B cell (primary cell): ENCODE data around the gene DYNLT1. TPM values are rescaled to one million over a fixed set of nuclear protein-coding genes. Genes with fewer than 3 reads are reported as not detected.

Experiments used
- ATAC-seq: fragments of 200-7000 bp; cut with Tn5 transposase; one replicate; pipeline ENCODE4 v1.10.0; 2021; ENCODE audit warnings: low read depth, mild to moderate bottlenecking, moderate number of reproducible peaks, moderate library complexity
- CTCF ChIA-PET: fragments of 350-600 bp; sonication (Branson Sonifier 250); formaldehyde crosslinking; loops from one replicate; lab custom pipeline; 2021; ENCODE audit warnings: antibody characterized with exemption, inconsistent platforms; lab: Charles Lee
- POLR2A ChIA-PET: fragments of 350-600 bp; sonication (Branson Sonifier 250); formaldehyde crosslinking; loops from one replicate; lab custom pipeline; 2021; ENCODE audit warnings: antibody characterized with exemption; lab: Charles Lee
- DNase-seq: peaks from one replicate; pipeline ENCODE4 v3.0.0; 2013
- H2AFZ ChIP-seq: 2 replicates; pipeline ENCODE4 v1.6.1; 2012; ENCODE audit warnings: mild to moderate bottlenecking, low read depth, low read length; ENCODE audit not compliant: insufficient read depth, poor library complexity, severe bottlenecking
- H3K27ac ChIP-seq, 2 donors: 1 replicate in 1 of 2; 2 replicates in 1 of 2; pipeline ENCODE4 v1.5.1; 2012 to 2013; ENCODE audit warnings: low read length in 2 of 2, mild to moderate bottlenecking in 2 of 2, moderate library complexity in 1 of 2
- H3K27me3 ChIP-seq, 4 experiments: fragments of 200-600 bp in 1 of 4; sonication (generic) in 1 of 4; replicated peaks in 1 of 4; 1 replicate in 2 of 4; 2 replicates in 2 of 4; pipeline versions ENCODE4 v1.6.1 to v1.7.0; 2013 to 2016; ENCODE audit warnings: low read length in 3 of 4, mild to moderate bottlenecking in 2 of 4, mixed read lengths in 1 of 4, moderate library complexity in 1 of 4; ENCODE audit not compliant: insufficient read depth in 4 of 4, control insufficient read depth in 3 of 4; ENCODE audit errors: control extremely low read depth in 1 of 4
- H3K36me3 ChIP-seq, 2 experiments: replicated peaks in 1 of 2; 1 replicate in 1 of 2; 2 replicates in 1 of 2; pipeline versions ENCODE4 v1.6.1 to v1.7.1; 2013; ENCODE audit warnings: low read length in 1 of 2; ENCODE audit not compliant: insufficient read depth in 2 of 2, control insufficient read depth in 1 of 2; ENCODE audit errors: control extremely low read depth in 1 of 2, extremely low read depth in 1 of 2
- H3K4me1 ChIP-seq, 2 donors: fragments of 200-600 bp in 1 of 2; sonication (generic) in 1 of 2; 1 replicate in 1 of 2; 2 replicates in 1 of 2; pipeline versions ENCODE4 v1.5.1 to v1.6.1; 2013 to 2017; ENCODE audit warnings: low read length in 2 of 2; ENCODE audit not compliant: control insufficient read depth in 2 of 2, insufficient read depth in 2 of 2
- H3K4me2 ChIP-seq: replicated peaks from 2 replicates; pipeline ENCODE3; 2012; ENCODE audit warnings: mild to moderate bottlenecking, low read depth, low read length; ENCODE audit not compliant: poor library complexity, severe bottlenecking
- H3K4me3 ChIP-seq, 5 experiments: fragments of 200-600 bp in 1 of 5; sonication (generic) in 1 of 5; 1 replicate in 3 of 5; 2 replicates in 2 of 5; pipeline versions ENCODE4 v1.5.1 to v1.7.0; 2011 to 2016; ENCODE audit warnings: low read length in 4 of 5, mild to moderate bottlenecking in 4 of 5, low read depth in 2 of 5, control low read depth in 1 of 5, moderate library complexity in 1 of 5; ENCODE audit not compliant: insufficient read depth in 1 of 5; ENCODE audit errors: control extremely low read depth in 1 of 5, extremely low read depth in 1 of 5
- H3K79me2 ChIP-seq: fragments of 200-600 bp; sonication (generic); one replicate; pipeline ENCODE4 v1.6.0; 2016; ENCODE audit warnings: low read length; ENCODE audit not compliant: control insufficient read depth, insufficient read depth
- H3K9ac ChIP-seq: fragments of 200-600 bp; sonication (generic); 2 replicates; pipeline ENCODE4 v1.6.1; 2017; ENCODE audit warnings: mild to moderate bottlenecking, low read length, moderate library complexity
- H3K9me3 ChIP-seq, 3 donors: one replicate each; pipeline versions ENCODE4 v1.6.1 to v1.7.1; 2013; ENCODE audit warnings: low read length in 2 of 3; ENCODE audit not compliant: control insufficient read depth in 2 of 3, insufficient read depth in 1 of 3; ENCODE audit errors: control extremely low read depth in 1 of 3
- H4K20me1 ChIP-seq: 2 replicates; pipeline ENCODE4 v1.6.0; 2012; ENCODE audit warnings: mild to moderate bottlenecking, low read length; ENCODE audit not compliant: insufficient read depth, control insufficient read depth, poor library complexity, severe bottlenecking
- H3K27ac Mint-ChIP-seq: one replicate; pipeline ENCODE4 v1.8.0; 2021; ENCODE audit warnings: mixed read lengths
- H3K27me3 Mint-ChIP-seq: one replicate; pipeline ENCODE4 v1.8.0; 2021; ENCODE audit warnings: mixed read lengths
- H3K4me1 Mint-ChIP-seq: one replicate; pipeline ENCODE4 v1.8.0; 2021; ENCODE audit warnings: mixed read lengths
- H3K4me3 Mint-ChIP-seq: one replicate; pipeline ENCODE4 v1.8.0; 2021; ENCODE audit warnings: mixed read lengths
- H3K9me3 Mint-ChIP-seq: one replicate; pipeline ENCODE4 v1.8.0; 2022; ENCODE audit warnings: mixed read lengths; ENCODE audit not compliant: insufficient read depth
- EZH2 ChIP-seq: IDR thresholded peaks from 2 replicates; pipeline ENCODE4 v1.6.1; 2012; ENCODE audit warnings: borderline replicate concordance, low read depth, mild to moderate bottlenecking, moderate library complexity, low read length; ENCODE audit not compliant: insufficient read depth, poor library complexity, severe bottlenecking
- WGBS: methylation state at CpG from one replicate; pipeline ENCODE4 v1.1.5; 2013; ENCODE audit warnings: missing lambda C conversion rate; ENCODE audit not compliant: insufficient coverage; 5-methylcytosine and 5-hydroxymethylcytosine counted together
- intact Hi-C: fragments of 100-400 bp; cut with micrococcal nuclease; formaldehyde crosslinking; loops from one replicate; pipeline ENCODE4 v1.10.0; 2022
- polyA plus RNA-seq: library from polyadenylated mRNA; depleted of rRNA; stranded (reverse); fragments of >200 nt; gene quantifications from 2 replicates; pipeline ENCODE4 v1.2.3, GENCODE V29; 2012
- total RNA-seq, 2 donors: library from RNA; stranded (reverse); fragments of 120-200 nt in 1 of 2; gene quantifications; 1 replicate in 1 of 2; 2 replicates in 1 of 2; pipeline versions ENCODE4 v1.2.3 to v1.2.4, GENCODE V29; 2013 to 2022
- TF ChIP-seq, protein P1 (sequence below): fragments of 200-600 bp; IDR thresholded peaks from one replicate; pipeline ENCODE4 v1.8.0; 2022; ENCODE audit warnings: antibody characterized with exemption, mild to moderate bottlenecking

DYNLT1 gene
- total and polyA plus RNA-seq, 2 donors (not counting 1 experiment from before 2014, with no cell fraction given), result 34.8 to 62.6 TPM

GRCh38 chr6:158688860-158689259 is 44.3 kb upstream of the DYNLT1 start:
- H3K27ac Mint-ChIP-seq, result no peak overlapping the region
- ChIA-PET CTCF (interaction anchor here (1.0 to 7.8 kb wide), 5 partner anchors 15 to 475 kb away, joined by 3 to 87 read pairs (median 6); no protein-coding TSS in a partner anchor), POLR2A (no interaction called here)
- TF ChIP-seq, protein P1, sequence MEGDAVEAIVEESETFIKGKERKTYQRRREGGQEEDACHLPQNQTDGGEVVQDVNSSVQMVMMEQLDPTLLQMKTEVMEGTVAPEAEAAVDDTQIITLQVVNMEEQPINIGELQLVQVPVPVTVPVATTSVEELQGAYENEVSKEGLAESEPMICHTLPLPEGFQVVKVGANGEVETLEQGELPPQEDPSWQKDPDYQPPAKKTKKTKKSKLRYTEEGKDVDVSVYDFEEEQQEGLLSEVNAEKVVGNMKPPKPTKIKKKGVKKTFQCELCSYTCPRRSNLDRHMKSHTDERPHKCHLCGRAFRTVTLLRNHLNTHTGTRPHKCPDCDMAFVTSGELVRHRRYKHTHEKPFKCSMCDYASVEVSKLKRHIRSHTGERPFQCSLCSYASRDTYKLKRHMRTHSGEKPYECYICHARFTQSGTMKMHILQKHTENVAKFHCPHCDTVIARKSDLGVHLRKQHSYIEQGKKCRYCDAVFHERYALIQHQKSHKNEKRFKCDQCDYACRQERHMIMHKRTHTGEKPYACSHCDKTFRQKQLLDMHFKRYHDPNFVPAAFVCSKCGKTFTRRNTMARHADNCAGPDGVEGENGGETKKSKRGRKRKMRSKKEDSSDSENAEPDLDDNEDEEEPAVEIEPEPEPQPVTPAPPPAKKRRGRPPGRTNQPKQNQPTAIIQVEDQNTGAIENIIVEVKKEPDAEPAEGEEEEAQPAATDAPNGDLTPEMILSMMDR, result no peak
- no peak for TF ChIP-seq EZH2
- no peak overlapping the region for H3K4me3 ChIP-seq
- no peaks in the 10 kb centered on the region for H3K36me3 ChIP-seq
- H3K4me2 ChIP-seq, result no peak overlapping the region
- peaks cover 0 to 3% (median 0%) of the 10 kb centered on the region in 3 donors for H3K9me3 ChIP-seq
- H2AFZ ChIP-seq, result no peak overlapping the region
- H4K20me1 ChIP-seq, result no peaks in the 10 kb centered on the region
- peaks cover 17 to 18% of the 10 kb centered on the region in 2 donors for H3K4me1 ChIP-seq
- H3K9ac ChIP-seq, result no peak overlapping the region
- no peaks in the 10 kb centered on the region for H3K27me3 Mint-ChIP-seq
- peaks cover 25% of the 10 kb centered on the region for H3K4me1 Mint-ChIP-seq
- no peak overlapping the region for H3K4me3 Mint-ChIP-seq
- no peak overlapping the region for H3K27ac ChIP-seq
- no CpG with 5 or more reads among the region's 1 CpG for WGBS
- H3K79me2 ChIP-seq, result no peaks in the 10 kb centered on the region
- no peaks in the 10 kb centered on the region for H3K9me3 Mint-ChIP-seq
- no peaks in the 10 kb centered on the region for H3K27me3 ChIP-seq
- no peak for ATAC-seq
- intact Hi-C loops, result loop anchor here (5.0 kb wide), 1 partner anchor 42 kb away; no protein-coding TSS in a partner anchor
- DNase-seq, result no peak

DNA sequence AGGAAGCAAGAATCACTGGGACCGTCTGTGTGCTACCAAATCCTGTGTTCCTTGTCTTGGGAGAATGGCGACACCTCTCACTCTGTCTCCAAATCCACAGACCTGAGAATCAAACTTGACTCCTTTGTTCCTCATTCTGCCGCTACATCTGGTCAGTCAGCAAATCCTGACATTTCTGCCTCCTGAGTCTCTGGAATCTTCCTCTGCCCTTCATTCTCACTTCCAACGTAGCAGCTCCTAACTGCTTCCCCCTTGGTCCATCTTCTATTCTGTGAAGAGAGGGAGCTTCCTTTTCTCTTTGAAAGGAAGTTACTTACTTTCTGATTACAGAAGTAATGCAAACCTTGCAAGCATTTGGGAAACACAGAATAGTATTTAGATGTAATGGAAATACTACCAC is 43.0 kb upstream of the DYNLT1 start:
- H3K9me3 Mint-ChIP-seq, result no peaks in the 10 kb centered on the region
- Histone ChIP-seq H2AFZ (no peak overlapping the region), H3K4me2 (peak overlapping the region; percentile 32), H3K27me3 (no peaks in the 10 kb centered on the region), H3K27ac (peak overlapping the region; percentile 30 to 53), H3K9me3 (peaks cover 0 to 3% (median 0%) of the 10 kb centered on the region in 3 donors), H3K4me3 (no peak overlapping the region), H3K9ac (no peak overlapping the region), H3K4me1 (peaks cover 17 to 18% of the 10 kb centered on the region in 2 donors), H4K20me1 (no peaks in the 10 kb centered on the region), H3K36me3 (no peaks in the 10 kb centered on the region), H3K79me2 (no peaks in the 10 kb centered on the region)
- H3K4me3 Mint-ChIP-seq, result peak overlapping the region; percentile 12
- DNase-seq, result no peak
- CTCF ChIA-PET, result interaction anchor here (2.3 to 7.8 kb wide), 2 partner anchors 82 to 474 kb away, joined by 7 to 87 read pairs; no protein-coding TSS in a partner anchor
- WGBS, result 61% methylated on average over 3 of the region's 4 CpGs
- peaks cover 25% of the 10 kb centered on the region for H3K4me1 Mint-ChIP-seq
- H3K27ac Mint-ChIP-seq, result no peak overlapping the region
- ATAC-seq, result no peak
- POLR2A ChIA-PET, result no interaction called here
- intact Hi-C loops, result loop anchor here (5.0 kb wide), 1 partner anchor 40 kb away; no protein-coding TSS in a partner anchor
- TF ChIP-seq, protein P1, result no peak
- TF ChIP-seq EZH2, result no peak
- no peaks in the 10 kb centered on the region for H3K27me3 Mint-ChIP-seq
